HCT116 (cell line): Measurements from ENCODE around the gene INTS1. TPM values are rescaled to one million over a fixed set of nuclear protein-coding genes. Genes with fewer than 3 reads are reported as not detected.

Experiments
- ATAC-seq: fragments of 200-7000 bp; cut with Tn5 transposase; 2 replicates; pipeline ENCODE4 v1.9.1; 2020; ENCODE audit warnings: mild to moderate bottlenecking, moderate library complexity
- BruUV-seq: library from RNA; stranded (reverse); fragments of 400-500 nt; replicated peaks from 2 replicates; lab custom pipeline; 2021; lab: Mats Ljungman, UMichigan
- CTCF ChIA-PET: fragments of 300-600 bp; sonication (Branson Sonifier 250); formaldehyde crosslinking; loops from one replicate; lab custom pipeline; 2021; ENCODE audit warnings: antibody characterized with exemption; lab: Charles Lee
- POLR2A ChIA-PET: fragments of 300-600, 350-600 bp; sonication (Branson Sonifier 250); formaldehyde crosslinking; loops from one replicate; lab custom pipeline; 2021; ENCODE audit warnings: antibody characterized with exemption; lab: Charles Lee
- RAD21 ChIA-PET, 2 experiments: fragments of 300-600 bp; sonication (Branson Sonifier 250); formaldehyde crosslinking; loops; one replicate each; lab custom pipeline; 2023; ENCODE audit warnings: low total read pairs in 2 of 2; ENCODE audit not compliant: uncharacterized antibody in 2 of 2, unreplicated experiment in 2 of 2, low non-redundant PET in 1 of 2; lab: Charles Lee
- DNase-seq: peaks from one replicate; pipeline ENCODE4 v3.0.0-alpha.2; 2010; ENCODE audit warnings: low read depth, low spot score
- H2AFZ ChIP-seq: fragments of 200-600 bp; shearing (Covaris generic), sonication (generic); 2 replicates; pipeline ENCODE4 v1.6.1; 2017; ENCODE audit warnings: low read depth, mixed run types, mixed read lengths, antibody characterized with exemption, low read length; ENCODE audit not compliant: poor library complexity, severe bottlenecking
- H3K27ac ChIP-seq: 2 replicates; pipeline ENCODE4 v1.5.1; 2012; ENCODE audit warnings: low read depth, low read length
- H3K27me3 ChIP-seq: fragments of 200-600 bp; sonication (generic); 2 replicates; pipeline ENCODE4 v1.6.1; 2016; ENCODE audit warnings: mixed run types, low read length, mixed read lengths; ENCODE audit not compliant: insufficient read depth
- H3K36me3 ChIP-seq, 2 experiments: fragments of 200-500 bp in 1 of 2; fragments of 200-600 bp in 1 of 2; sonication (Bioruptor generic) in 1 of 2; sonication (generic) in 1 of 2; 2 replicates each; pipeline versions ENCODE4 v1.5.1 to v1.6.1; 2014 to 2016; ENCODE audit warnings: low read length in 2 of 2, inconsistent platforms in 1 of 2, mixed read lengths in 1 of 2, mixed run types in 1 of 2; ENCODE audit not compliant: insufficient read depth in 2 of 2, control insufficient read depth in 1 of 2
- H3K4me1 ChIP-seq, 2 experiments: fragments of 200-600 bp in 1 of 2; sonication (generic) in 1 of 2; 2 replicates each; pipeline versions ENCODE4 v1.5.1 to v1.6.1; 2012 to 2017; ENCODE audit warnings: low read length in 2 of 2, inconsistent platforms in 1 of 2, mild to moderate bottlenecking in 1 of 2, mixed read lengths in 1 of 2, mixed run types in 1 of 2, moderate library complexity in 1 of 2; ENCODE audit not compliant: insufficient read depth in 2 of 2, control insufficient read depth in 1 of 2
- H3K4me2 ChIP-seq: fragments of 200-600 bp; sonication (generic); 2 replicates; pipeline ENCODE4 v1.6.1; 2017; ENCODE audit warnings: mixed run types, low read length, mixed read lengths
- H3K4me3 ChIP-seq, 2 experiments: fragments of 200-600 bp in 1 of 2; sonication (generic) in 1 of 2; replicated peaks in 1 of 2; 2 replicates each; pipeline ENCODE4 v1.5.1; 2011 to 2016; ENCODE audit warnings: low read length in 2 of 2, control low read depth in 1 of 2, low read depth in 1 of 2, mild to moderate bottlenecking in 1 of 2, mixed read lengths in 1 of 2, mixed run types in 1 of 2
- H3K79me2 ChIP-seq: fragments of 200-600 bp; sonication (generic); 2 replicates; pipeline ENCODE4 v1.6.1; 2017; ENCODE audit warnings: mild to moderate bottlenecking, mixed run types, low read length, moderate library complexity, mixed read lengths; ENCODE audit not compliant: insufficient read depth
- H3K9ac ChIP-seq: fragments of 200-600 bp; sonication (generic); 2 replicates; pipeline ENCODE4 v1.6.1; 2016; ENCODE audit warnings: low read length, mixed read lengths
- H3K9me2 ChIP-seq: fragments of 200-600 bp; sonication (generic), shearing (Covaris generic); 2 replicates; pipeline ENCODE4 v1.6.1; 2017; ENCODE audit warnings: mixed run types, mild to moderate bottlenecking, moderate library complexity; ENCODE audit not compliant: insufficient read depth
- H3K9me3 ChIP-seq, 2 experiments: fragments of 200-500 bp in 1 of 2; fragments of 200-600 bp in 1 of 2; sonication (Bioruptor generic) in 1 of 2; sonication (generic) in 1 of 2; 2 replicates each; pipeline ENCODE4 v1.6.1; 2014 to 2017; ENCODE audit warnings: low read length in 2 of 2, mixed read lengths in 2 of 2, inconsistent platforms in 1 of 2, low read depth in 1 of 2, mild to moderate bottlenecking in 1 of 2, mixed run types in 1 of 2, moderate library complexity in 1 of 2; ENCODE audit not compliant: control insufficient read depth in 1 of 2, insufficient read depth in 1 of 2
- H4K20me1 ChIP-seq: fragments of 200-600 bp; sonication (generic), shearing (Covaris generic); 2 replicates; pipeline ENCODE4 v1.6.1; 2017; ENCODE audit warnings: mixed run types, mild to moderate bottlenecking, moderate library complexity; ENCODE audit not compliant: insufficient read depth
- CEBPB ChIP-seq: IDR thresholded peaks from 2 replicates; pipeline ENCODE4 v1.6.1; 2012; ENCODE audit warnings: low read depth
- EGR1 ChIP-seq: IDR thresholded peaks from 2 replicates; pipeline ENCODE4 v1.6.1; 2012; ENCODE audit warnings: low read depth
- EZH2 ChIP-seq: fragments of 200-600 bp; sonication (generic); IDR thresholded peaks from 2 replicates; pipeline ENCODE4 v1.6.1; 2017; ENCODE audit warnings: antibody characterized with exemption, mixed run types
- EZH2phosphoT487 ChIP-seq: fragments of 200-600 bp; IDR thresholded peaks from 2 replicates; pipeline ENCODE4 v1.6.1; 2018; ENCODE audit warnings: antibody characterized with exemption, borderline replicate concordance
- FOSL1 ChIP-seq: IDR thresholded peaks from 2 replicates; pipeline ENCODE4 v1.6.1; 2012; ENCODE audit warnings: low read depth
- JUND ChIP-seq: IDR thresholded peaks from 2 replicates; pipeline ENCODE4 v1.6.1; 2012
- POLR2A ChIP-seq: IDR thresholded peaks from 2 replicates; pipeline ENCODE4 v1.7.0; 2011; ENCODE audit warnings: borderline replicate concordance; ENCODE audit not compliant: insufficient read depth, insufficient read length; ENCODE audit errors: extremely low read depth
- POLR2AphosphoS5 ChIP-seq: IDR thresholded peaks from 2 replicates; pipeline ENCODE4 v1.6.1; 2011; ENCODE audit warnings: mild to moderate bottlenecking, low read depth, low read length, moderate library complexity
- RAD21 ChIP-seq: IDR thresholded peaks from 2 replicates; pipeline ENCODE4 v1.6.1; 2012; ENCODE audit warnings: low read depth, mild to moderate bottlenecking
- SIN3A ChIP-seq: IDR thresholded peaks from 2 replicates; pipeline ENCODE4 v1.6.1; 2012; ENCODE audit warnings: low read depth
- SP1 ChIP-seq: IDR thresholded peaks from 2 replicates; pipeline ENCODE4 v1.6.1; 2012; ENCODE audit warnings: low read depth
- TCF7L2 ChIP-seq: IDR thresholded peaks from 2 replicates; pipeline ENCODE4 v1.7.0; 2011; ENCODE audit warnings: borderline replicate concordance, inconsistent platforms; ENCODE audit not compliant: insufficient read depth, insufficient read length; ENCODE audit errors: extremely low read depth
- YY1 ChIP-seq: IDR thresholded peaks from 2 replicates; pipeline ENCODE4 v1.6.1; 2011; ENCODE audit warnings: low read length, low read depth, moderate library complexity, mild to moderate bottlenecking; ENCODE audit not compliant: insufficient replicate concordance; ENCODE audit errors: extremely low read depth
- ZBTB33 ChIP-seq: IDR thresholded peaks from 2 replicates; pipeline ENCODE4 v1.6.1; 2011; ENCODE audit warnings: mild to moderate bottlenecking, low read length, moderate library complexity; ENCODE audit not compliant: insufficient replicate concordance; ENCODE audit errors: extremely low read depth
- intact Hi-C: fragments of 100-400 bp; cut with micrococcal nuclease; formaldehyde crosslinking; loops from 2 replicates; pipeline ENCODE4 v1.10.0; 2022
- total RNA-seq: library from RNA; stranded (reverse); gene quantifications from one replicate; pipeline ENCODE4 v1.2.1, GENCODE V29; 2021; ENCODE audit not compliant: unreplicated experiment

Gene INTS1
- total RNA-seq, 1 experiment from 2014 or later = 167 TPM

- DNase-seq = no peak
- H3K27me3 ChIP-seq = no peaks in the 10 kb centered on the region
- CTCF ChIA-PET = interaction anchor here (0.6 kb wide), 1 partner anchor 850 kb away, joined by 3 read pairs; no protein-coding TSS in a partner anchor
- H3K9me2 ChIP-seq = no peaks in the 10 kb centered on the region
- H3K4me2 ChIP-seq = no peak overlapping the region
- H3K9me3 ChIP-seq = no peaks in the 10 kb centered on the region
- RAD21 ChIA-PET = no interaction called here
- H3K79me2 ChIP-seq = peaks cover 9% of the 10 kb centered on the region; the same call in 1 of the 2 replicates
- H3K9ac ChIP-seq = no peak overlapping the region
- H3K4me3 ChIP-seq = no peak overlapping the region
- no peaks in the 10 kb centered on the region for H4K20me1 ChIP-seq
- no peak overlapping the region for H3K27ac ChIP-seq
- POLR2A ChIA-PET = no interaction called here
- TF ChIP-seq JUND (no peak), RAD21 (no peak), SP1 (no peak), YY1 (no peak), SIN3A (no peak), TCF7L2 (no peak), EZH2 (no peak), POLR2A (no peak), EZH2phosphoT487 (no peak), ZBTB33 (no peak), EGR1 (no peak), CEBPB (no peak), POLR2AphosphoS5 (no peak), FOSL1 (no peak)
- no peak overlapping the region for H2AFZ ChIP-seq
- ATAC-seq = no peak
- no TSS peak for BruUV-seq
- no peaks in the 10 kb centered on the region for H3K36me3 ChIP-seq
- H3K4me1 ChIP-seq = peaks cover 7 to 11% of the 10 kb centered on the region in 2 experiments
- intact Hi-C loops = no loop called here
Observed at GRCh38 chr7:1550005-1550845, 46.0 kb upstream of the INTS1 start.
